Measurements from ENCODE around the gene C1QTNF8. TPM values are rescaled to one million over a fixed set of nuclear protein-coding genes. Genes with fewer than 3 reads are reported as not detected.

Gene C1QTNF8
- total and polyA plus RNA-seq, 12 donors, result 0.15 TPM; not detected in 11

GRCh38 chr16:1091992-1092552 is 4.0 kb downstream of the C1QTNF8 start:
- Histone ChIP-seq H3K9me3 (no peaks in the 10 kb centered on the region), H3K27ac (peak overlapping the region in 4 of 10 donors; percentile 5 to 92 (median 48)), H3K4me3 (no peak overlapping the region), H3K4me1 (peaks cover 0 to 41% (median 28%) of the 10 kb centered on the region in 9 donors), H3K27me3 (peaks cover 0 to 42% (median 34%) of the 10 kb centered on the region in 7 donors), H3K36me3 (no peaks in the 10 kb centered on the region)
- WGBS, 2 donors, result 96 to 97% methylated on average over 26 to 27 of the region's 27 CpGs
- intact Hi-C loops (cut with DNase I), result no loop called here
- ATAC-seq (no peak), DNase-seq (no peak)
- TF ChIP-seq CTCF (IDR thresholded peaks at IDR 0.05), result no peak

DNA sequence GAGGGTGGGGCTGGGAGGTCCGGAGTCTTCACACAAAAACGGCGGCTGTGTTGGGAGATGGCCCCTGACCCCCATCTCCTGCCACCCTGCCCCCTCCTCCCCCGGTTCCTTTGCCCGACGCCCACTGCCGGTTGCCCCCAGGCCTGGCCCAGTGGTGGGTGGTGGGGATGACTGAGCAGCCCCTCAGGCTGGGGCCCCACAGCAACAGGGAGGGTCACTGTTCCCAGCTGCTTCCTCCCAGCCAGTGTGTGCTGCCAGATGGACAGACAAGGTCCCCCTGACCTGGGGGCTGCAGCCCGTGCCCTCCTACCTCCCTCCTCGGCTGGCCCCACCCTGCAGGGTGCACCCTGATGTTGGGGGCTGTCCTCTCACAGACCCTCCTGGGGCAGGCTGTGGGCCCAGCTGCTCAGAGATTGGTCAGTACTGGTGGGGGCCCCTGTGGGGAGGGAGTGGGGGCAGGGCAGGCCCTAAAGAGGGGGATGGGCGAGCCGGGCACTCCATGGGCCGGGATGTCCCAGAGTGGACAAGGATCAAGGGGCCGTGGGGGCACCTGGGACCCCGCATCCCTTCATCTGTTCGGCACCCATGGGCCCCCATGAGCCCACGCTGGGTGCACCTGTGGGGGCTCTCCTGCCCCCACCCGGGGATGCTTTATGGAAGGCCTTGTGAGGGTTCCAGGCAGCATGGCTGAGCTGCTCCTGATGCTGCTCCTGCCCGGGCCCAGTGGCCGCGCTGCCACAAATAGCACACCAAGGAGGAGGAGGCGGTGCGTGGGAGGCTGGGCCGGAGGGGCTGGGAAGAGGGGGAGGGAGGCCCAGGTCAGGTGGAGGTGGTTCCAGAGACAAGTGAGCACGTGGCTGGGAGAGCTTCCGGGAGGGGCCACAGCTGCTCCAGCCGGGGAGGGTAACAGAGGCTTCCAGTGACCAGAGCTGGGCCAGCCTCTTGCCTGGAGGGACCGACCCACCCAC is 5.1 kb downstream of the C1QTNF8 start:
- 29 to 32% methylated on average over 27 of the region's 27 CpGs for WGBS, 2 donors
- Histone ChIP-seq H3K9me3 (peaks cover 0 to under 1% (median 0%) of the 10 kb centered on the region in 11 donors), H3K36me3 (no peaks in the 10 kb centered on the region), H3K27ac (peak overlapping the region in 8 of 10 donors; percentile 75 to 92 (median 84)), H3K4me1 (peaks cover 0 to 32% (median 22%) of the 10 kb centered on the region in 9 donors), H3K4me3 (peak overlapping the region in 8 of 10 donors; percentile 26 to 51 (median 41)), H3K27me3 (peaks cover 0 to 50% (median 44%) of the 10 kb centered on the region in 7 donors)
- ATAC-seq (peak; percentile 45 to 76 (median 68)), DNase-seq (peak; percentile 40 to 67)
- intact Hi-C loops (cut with DNase I), result no loop called here
- TF ChIP-seq CTCF (IDR thresholded peaks at IDR 0.05), result no peak

DNA sequence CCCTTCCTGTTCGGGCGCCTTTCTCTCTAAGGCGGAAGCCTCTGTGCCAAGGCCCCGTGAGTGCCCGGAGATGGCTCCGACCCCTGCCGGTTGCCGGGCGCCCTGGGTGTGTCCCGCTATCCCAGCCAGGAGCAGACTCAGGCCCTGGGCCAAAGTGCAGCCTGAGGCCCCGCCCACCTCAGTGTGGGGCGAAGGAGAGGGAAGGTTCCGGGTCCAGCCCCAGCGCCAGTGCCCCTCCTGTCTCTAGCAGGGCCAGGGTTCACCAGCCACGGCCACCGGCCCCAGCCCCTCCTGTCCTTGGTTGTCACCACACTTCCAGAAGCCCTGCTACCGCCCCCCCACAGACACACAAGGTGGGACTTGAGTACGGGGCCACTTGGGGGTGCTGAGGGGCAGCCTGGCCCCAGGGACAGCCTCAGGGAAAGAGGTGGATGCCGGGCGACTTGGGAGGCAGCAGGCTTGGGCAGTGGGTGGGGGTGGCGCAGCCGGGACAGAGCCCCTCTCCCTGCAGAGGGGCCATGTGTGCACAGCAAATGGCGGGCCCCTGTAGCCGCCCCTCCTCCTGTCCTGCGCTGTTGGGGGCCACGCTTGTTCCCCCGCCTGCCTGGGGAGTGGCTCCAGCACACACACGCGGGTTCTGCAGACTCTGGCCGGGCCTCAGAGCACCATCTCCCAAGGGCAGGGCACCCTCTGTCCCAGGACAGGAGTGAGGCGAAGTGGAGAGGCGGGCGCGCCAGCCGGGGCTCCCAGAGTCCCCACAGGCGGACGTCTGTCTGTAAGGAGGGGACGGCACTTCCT is 6.0 kb downstream of the C1QTNF8 start:
- Histone ChIP-seq H3K36me3 (no peaks in the 10 kb centered on the region), H3K27me3 (peaks cover 0 to 52% (median 47%) of the 10 kb centered on the region in 7 donors), H3K27ac (peak overlapping the region; percentile 65 to 92 (median 82)), H3K4me3 (peak overlapping the region; percentile 24 to 51 (median 38)), H3K4me1 (peaks cover 0 to 32% (median 22%) of the 10 kb centered on the region in 9 donors), H3K9me3 (peaks cover 0 to 9% (median 5%) of the 10 kb centered on the region in 11 donors)
- 24 to 25% methylated on average over 37 to 38 of the region's 38 CpGs for WGBS, 2 donors
- peak; percentile 78 to 92 (median 89) for ATAC-seq
- intact Hi-C loops (cut with DNase I), result no loop called here
- peak; percentile 65 to 81 for DNase-seq
- TF ChIP-seq CTCF (IDR thresholded peaks at IDR 0.05), result peak in 5 of 9 donors; percentile 12 to 37 (median 25)

Data from heart right ventricle (tissue), 16 donors.